Gastroesophageal sphincter (tissue), 4 donors: ENCODE data around the gene PGLYRP4. TPM values are rescaled to one million over a fixed set of nuclear protein-coding genes. Genes with fewer than 3 reads are reported as not detected.

ENCODE experiments used
- ATAC-seq: fragments of 150-250 bp; one replicate; pipeline ENCODE4 v1.9.1; 2016; ENCODE audit warnings: mild to moderate bottlenecking, moderate library complexity
- H3K27ac ChIP-seq, 4 donors: fragments of 200-600 bp; sonication (generic) in 3 of 4; 1 replicate in 3 of 4; 2 replicates in 1 of 4; pipeline ENCODE4 v1.5.1; 2016 to 2019
- H3K27me3 ChIP-seq: fragments of 200-600 bp; sonication (generic); one replicate; pipeline ENCODE4 v1.5.1; 2019
- H3K36me3 ChIP-seq, 2 donors: fragments of 200-600 bp; sonication (generic); one replicate each; pipeline ENCODE4 v1.5.1; 2019; ENCODE audit warnings: control low read depth in 1 of 2
- H3K4me1 ChIP-seq, 3 donors: fragments of 200-600 bp; sonication (generic); 1 replicate in 2 of 3; 2 replicates in 1 of 3; pipeline ENCODE4 v1.5.1; 2016 to 2019; ENCODE audit warnings: control low read depth in 2 of 3
- H3K4me3 ChIP-seq, 2 donors: fragments of 200-600 bp; sonication (generic); one replicate each; pipeline ENCODE4 v1.5.1; 2019; ENCODE audit warnings: mild to moderate bottlenecking in 1 of 2, moderate library complexity in 1 of 2
- H3K9me3 ChIP-seq, 3 donors: fragments of 200-600 bp; sonication (generic); one replicate each; pipeline ENCODE4 v1.5.1; 2017 to 2019; ENCODE audit warnings: control low read depth in 2 of 3
- EP300 ChIP-seq: sonication (generic); formaldehyde crosslinking; IDR thresholded peaks from one replicate; pipeline ENCODE4 v1.6.1; 2017; ENCODE audit warnings: antibody characterized with exemption, mild to moderate bottlenecking
- POLR2A ChIP-seq, 2 donors: fragments of 450-650 bp; IDR thresholded peaks; one replicate each; pipeline ENCODE4 v1.6.1; 2017; ENCODE audit warnings: antibody characterized with exemption in 2 of 2, mild to moderate bottlenecking in 2 of 2, moderate library complexity in 1 of 2
- POLR2AphosphoS5 ChIP-seq: sonication (generic); formaldehyde crosslinking; IDR thresholded peaks from one replicate; pipeline ENCODE4 v1.6.1; 2017; ENCODE audit warnings: antibody characterized with exemption
- WGBS, 2 donors: methylation state at CpG; one replicate each; pipeline ENCODE4 v1.1.5; 2018; ENCODE audit warnings: low coverage in 1 of 2; 5-methylcytosine and 5-hydroxymethylcytosine counted together
- total RNA-seq, 4 donors: library from RNA; depleted of rRNA; stranded (reverse); fragments of >200 nt; gene quantifications; one replicate each; pipeline ENCODE4 v1.1.0, GENCODE V29; 2016
- TF ChIP-seq, protein P1 (sequence below), 4 experiments: fragments of 200-600 bp in 2 of 4; fragments of 450-650 bp in 2 of 4; sonication (generic) in 1 of 4; IDR thresholded peaks; one replicate each; pipeline ENCODE4 v1.5.1; 2017 to 2019; ENCODE audit warnings: antibody characterized with exemption in 4 of 4, mild to moderate bottlenecking in 2 of 4, moderate library complexity in 2 of 4

PGLYRP4 gene
- total RNA-seq, 4 donors from 2014 or later: not detected

DNA sequence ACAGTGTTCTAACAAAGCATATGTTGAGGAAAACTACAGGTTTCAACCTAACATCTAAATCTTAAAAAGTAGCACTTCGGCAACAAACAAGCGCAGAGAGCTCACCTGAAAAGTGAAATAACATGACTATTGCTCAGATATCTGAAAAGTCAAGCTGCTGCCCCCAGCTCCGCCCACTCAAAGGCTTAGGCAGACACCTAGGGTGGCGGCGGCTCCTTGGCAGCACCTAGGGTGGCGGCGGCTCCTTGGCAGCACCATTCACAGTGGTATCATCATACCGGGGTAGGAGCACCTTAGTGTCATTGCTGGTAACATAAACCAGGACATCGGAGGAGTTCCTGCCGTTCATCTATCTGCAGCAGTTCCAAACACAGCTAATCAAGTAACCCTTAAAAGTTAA lies 30.9 kb upstream of the PGLYRP4 start:
- TF ChIP-seq POLR2AphosphoS5: no peak
- no peak for TF ChIP-seq POLR2A (IDR thresholded peaks at IDR 0.05)
- TF ChIP-seq EP300: no peak
- TF ChIP-seq, protein P1, sequence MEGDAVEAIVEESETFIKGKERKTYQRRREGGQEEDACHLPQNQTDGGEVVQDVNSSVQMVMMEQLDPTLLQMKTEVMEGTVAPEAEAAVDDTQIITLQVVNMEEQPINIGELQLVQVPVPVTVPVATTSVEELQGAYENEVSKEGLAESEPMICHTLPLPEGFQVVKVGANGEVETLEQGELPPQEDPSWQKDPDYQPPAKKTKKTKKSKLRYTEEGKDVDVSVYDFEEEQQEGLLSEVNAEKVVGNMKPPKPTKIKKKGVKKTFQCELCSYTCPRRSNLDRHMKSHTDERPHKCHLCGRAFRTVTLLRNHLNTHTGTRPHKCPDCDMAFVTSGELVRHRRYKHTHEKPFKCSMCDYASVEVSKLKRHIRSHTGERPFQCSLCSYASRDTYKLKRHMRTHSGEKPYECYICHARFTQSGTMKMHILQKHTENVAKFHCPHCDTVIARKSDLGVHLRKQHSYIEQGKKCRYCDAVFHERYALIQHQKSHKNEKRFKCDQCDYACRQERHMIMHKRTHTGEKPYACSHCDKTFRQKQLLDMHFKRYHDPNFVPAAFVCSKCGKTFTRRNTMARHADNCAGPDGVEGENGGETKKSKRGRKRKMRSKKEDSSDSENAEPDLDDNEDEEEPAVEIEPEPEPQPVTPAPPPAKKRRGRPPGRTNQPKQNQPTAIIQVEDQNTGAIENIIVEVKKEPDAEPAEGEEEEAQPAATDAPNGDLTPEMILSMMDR (IDR thresholded peaks at IDR 0.05): no peak
- Histone ChIP-seq H3K27ac (no peak overlapping the region), H3K27me3 (no peaks in the 10 kb centered on the region), H3K9me3 (peaks cover 0 to 22% (median 0%) of the 10 kb centered on the region in 3 donors), H3K4me1 (no peaks in the 10 kb centered on the region), H3K36me3 (no peaks in the 10 kb centered on the region), H3K4me3 (no peak overlapping the region)
- 60 to 70% methylated on average over 1 to 9 of the region's 10 CpGs for WGBS, 2 donors
- no peak for ATAC-seq

DNA sequence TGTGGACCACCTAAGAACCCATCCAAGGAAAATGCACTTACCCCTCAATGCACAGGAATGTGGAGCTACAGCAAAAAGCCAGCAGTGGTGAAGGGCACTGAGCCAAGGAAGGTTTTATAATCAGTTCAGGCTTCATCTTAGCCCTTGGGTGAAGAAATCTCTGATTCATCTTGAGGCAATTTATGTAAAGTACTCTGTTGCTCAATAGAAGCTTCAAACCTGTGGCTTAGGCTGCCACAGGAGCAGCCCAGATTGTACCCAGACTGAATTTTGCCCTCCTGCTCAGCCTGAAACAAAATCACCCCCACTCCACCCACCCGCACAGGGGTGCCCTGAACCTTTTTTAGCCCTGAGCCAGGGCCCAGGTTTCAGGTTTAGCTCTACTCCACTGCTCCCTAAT lies 26.9 kb upstream of the PGLYRP4 start, which contains the start of gene S100A12:
Gene S100A12, minus strand, starts transcription at position 111 of the 400 bp plus-strand sequence. CDS start 1,029 bp downstream, outside the sequence.
- peaks cover 0 to 2% (median 0%) of the 10 kb centered on the region in 3 donors for H3K9me3 ChIP-seq
- TF ChIP-seq EP300: no peak
- TF ChIP-seq POLR2A (IDR thresholded peaks at IDR 0.05): no peak
- no peak for TF ChIP-seq POLR2AphosphoS5
- TF ChIP-seq, protein P1 (IDR thresholded peaks at IDR 0.05): no peak
- no peak for ATAC-seq
- whole genome bisulfite sequencing, 2 donors: 100% methylated on average over 1 of the region's 1 CpG; no CpG with 5 or more reads in 1 of the 2 donors
- no peaks in the 10 kb centered on the region for H3K36me3 ChIP-seq
- H3K27ac ChIP-seq: no peak within 1 kb of the TSS
- H3K27me3 ChIP-seq: no peaks in the 10 kb centered on the region
- no peak within 1 kb of the TSS for H3K4me3 ChIP-seq
- H3K4me1 ChIP-seq: no peaks in the 10 kb centered on the region

DNA sequence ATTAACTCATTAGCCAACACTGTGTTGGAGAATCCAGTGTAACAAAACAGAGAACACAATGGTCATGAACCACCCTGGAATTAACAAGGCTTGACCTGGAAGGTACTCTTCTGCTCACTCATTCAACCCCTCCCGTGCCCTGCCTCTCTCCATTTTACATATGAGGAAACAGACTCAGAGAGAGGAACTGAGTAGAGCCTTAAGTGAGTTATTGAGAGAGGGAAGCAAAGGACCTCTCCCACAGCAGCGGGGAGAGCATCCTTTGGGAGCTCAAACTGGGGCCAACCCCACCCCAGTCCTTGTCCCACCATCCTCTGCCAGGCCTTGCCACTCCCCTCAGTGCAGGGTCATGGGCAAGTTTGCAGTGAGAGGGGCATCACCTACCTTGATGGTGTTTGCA lies 25.4 kb upstream of the PGLYRP4 start:
- no peaks in the 10 kb centered on the region for H3K4me1 ChIP-seq
- no peak for ATAC-seq
- H3K4me3 ChIP-seq: no peak overlapping the region
- no peak for TF ChIP-seq POLR2A (IDR thresholded peaks at IDR 0.05)
- TF ChIP-seq, protein P1 (IDR thresholded peaks at IDR 0.05): no peak
- TF ChIP-seq POLR2AphosphoS5: no peak
- TF ChIP-seq EP300: no peak
- H3K27me3 ChIP-seq: no peaks in the 10 kb centered on the region
- 75% methylated on average over 2 of the region's 2 CpGs; no CpG with 5 or more reads in 1 of the 2 donors for WGBS, 2 donors
- H3K9me3 ChIP-seq: no peaks in the 10 kb centered on the region
- no peaks in the 10 kb centered on the region for H3K36me3 ChIP-seq
- no peak overlapping the region for H3K27ac ChIP-seq

DNA sequence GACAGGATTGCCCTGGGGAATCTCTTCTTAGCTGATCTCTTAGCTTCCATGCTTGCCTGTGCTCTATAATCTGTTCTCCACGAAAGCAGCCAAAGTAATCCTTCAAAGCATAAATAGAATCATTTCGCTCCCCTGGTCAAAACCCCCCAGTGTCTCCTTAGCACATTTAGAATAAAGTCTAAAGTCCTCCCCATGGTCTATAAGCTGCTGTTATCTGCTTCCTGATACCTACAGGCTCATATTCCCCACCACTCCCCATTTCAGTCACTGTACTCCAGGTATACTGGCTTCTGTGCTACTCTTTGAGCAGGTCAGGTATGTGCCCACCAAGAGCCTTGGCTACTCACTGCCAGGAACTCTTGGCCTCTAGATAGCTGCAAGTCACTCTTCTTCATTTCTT lies 23.9 kb upstream of the PGLYRP4 start:
- Histone ChIP-seq H3K27me3 (no peaks in the 10 kb centered on the region), H3K4me1 (no peaks in the 10 kb centered on the region), H3K4me3 (no peak overlapping the region), H3K36me3 (no peaks in the 10 kb centered on the region), H3K9me3 (no peaks in the 10 kb centered on the region), H3K27ac (no peak overlapping the region)
- no peak for ATAC-seq
- 66 to 88% methylated on average over 2 of the region's 2 CpGs for WGBS, 2 donors
- TF ChIP-seq, protein P1 (IDR thresholded peaks at IDR 0.05): no peak
- no peak for TF ChIP-seq POLR2AphosphoS5
- no peak for TF ChIP-seq POLR2A (IDR thresholded peaks at IDR 0.05)
- no peak for TF ChIP-seq EP300

DNA sequence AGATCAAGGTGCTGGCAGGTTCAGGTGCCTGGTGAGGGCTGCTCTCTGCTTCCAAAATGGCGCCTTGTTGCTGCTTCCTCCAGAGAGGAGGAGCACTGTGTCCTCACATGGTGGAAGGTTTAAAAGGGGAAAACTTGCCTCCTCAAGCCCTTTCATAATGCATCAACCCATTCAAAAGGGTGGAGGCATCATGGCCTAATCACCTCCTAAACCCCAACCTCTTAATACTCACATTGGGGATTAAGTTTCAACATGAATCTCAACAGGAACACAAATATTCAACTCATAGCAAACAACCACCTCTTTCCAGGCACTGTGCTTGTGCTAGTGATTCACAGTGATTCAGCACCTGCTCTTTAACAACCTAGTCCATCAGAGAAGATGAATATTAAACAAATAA lies 22.6 kb upstream of the PGLYRP4 start:
- Histone ChIP-seq H3K27ac (no peak overlapping the region), H3K27me3 (peaks cover 4% of the 10 kb centered on the region), H3K36me3 (no peaks in the 10 kb centered on the region), H3K4me3 (no peak overlapping the region), H3K4me1 (no peaks in the 10 kb centered on the region), H3K9me3 (no peaks in the 10 kb centered on the region)
- WGBS, 2 donors: 83 to 100% methylated on average over 1 of the region's 1 CpG
- ATAC-seq: no peak
- TF ChIP-seq POLR2A (IDR thresholded peaks at IDR 0.05): no peak
- TF ChIP-seq, protein P1 (IDR thresholded peaks at IDR 0.05): no peak
- no peak for TF ChIP-seq EP300
- TF ChIP-seq POLR2AphosphoS5: no peak
